Muscle layer of duodenum (tissue), 2 donors: ENCODE results near the gene INSYN2A.

Source experiments
- H3K27ac ChIP-seq: one replicate; pipeline ENCODE4 v1.7.0; 2013; ENCODE audit warnings: mild to moderate bottlenecking, low read length
- H3K27me3 ChIP-seq: one replicate; pipeline ENCODE4 v1.7.0; 2013; ENCODE audit warnings: low read depth, mild to moderate bottlenecking, control low read depth, low read length
- H3K36me3 ChIP-seq, 2 donors: one replicate each; pipeline ENCODE4 v1.7.0; 2013; ENCODE audit warnings: low read length in 2 of 2, control low read depth in 1 of 2, mild to moderate bottlenecking in 1 of 2; ENCODE audit not compliant: insufficient read depth in 2 of 2, control insufficient read depth in 1 of 2
- H3K4me1 ChIP-seq, 2 donors: one replicate each; pipeline ENCODE4 v1.7.0; 2013; ENCODE audit warnings: low read length in 2 of 2, mild to moderate bottlenecking in 2 of 2, control low read depth in 1 of 2, moderate library complexity in 1 of 2; ENCODE audit not compliant: insufficient read depth in 2 of 2, control insufficient read depth in 1 of 2
- H3K4me3 ChIP-seq, 2 donors: one replicate each; pipeline ENCODE4 v1.7.0; 2013; ENCODE audit warnings: low read length in 2 of 2, low read depth in 1 of 2, mild to moderate bottlenecking in 1 of 2
- H3K9me3 ChIP-seq, 2 donors: one replicate each; pipeline ENCODE4 v1.7.0; 2013; ENCODE audit warnings: low read length in 2 of 2, control low read depth in 1 of 2, mild to moderate bottlenecking in 1 of 2; ENCODE audit not compliant: control insufficient read depth in 1 of 2
- donor health status: healthy.

Gene INSYN2A

DNA sequence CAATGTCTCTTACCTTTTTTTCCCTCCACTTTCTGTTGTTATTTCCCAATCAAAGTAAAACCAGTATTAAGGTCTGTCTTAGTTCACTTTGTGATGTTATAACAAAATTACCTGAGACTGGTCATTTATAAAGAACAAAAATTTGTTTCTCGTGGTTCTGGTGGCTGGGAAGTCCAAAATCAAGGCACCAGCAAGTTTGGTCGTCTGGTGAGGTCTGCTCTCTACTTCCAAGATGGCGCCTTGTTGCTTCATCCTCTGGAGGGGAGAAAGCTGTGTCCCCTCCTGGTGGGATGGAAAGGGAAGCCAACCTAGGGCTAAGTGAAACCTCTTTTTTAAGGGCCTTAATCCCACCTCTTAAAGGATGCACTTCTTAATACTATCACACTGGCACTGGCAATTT is 22.3 kb upstream of the INSYN2A start:
- Histone ChIP-seq H3K4me3 (no peak overlapping the region), H3K27ac (no peak overlapping the region), H3K4me1 (no peaks in the 10 kb centered on the region), H3K36me3 (no peaks in the 10 kb centered on the region), H3K27me3 (no peaks in the 10 kb centered on the region), H3K9me3 (no peaks in the 10 kb centered on the region)

DNA sequence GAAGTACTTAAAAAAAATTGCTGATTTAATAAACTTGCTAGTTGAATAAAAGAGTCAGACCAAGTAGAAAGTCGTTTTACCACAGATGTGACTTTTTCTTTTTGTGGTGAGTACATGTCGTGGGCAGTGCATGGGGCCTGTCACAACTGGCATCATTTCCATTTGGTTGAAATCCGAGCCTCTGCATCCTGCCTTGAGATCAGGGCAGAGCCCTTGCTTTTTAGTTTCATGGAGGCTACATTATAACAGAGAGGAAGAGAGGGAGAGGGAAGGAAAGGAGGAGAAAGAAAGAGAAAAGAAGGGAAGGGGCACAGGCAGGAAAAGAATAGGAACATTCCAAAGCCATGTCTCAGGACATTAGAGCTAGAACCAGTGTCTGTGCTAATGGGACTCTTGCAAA is 20.4 kb upstream of the INSYN2A start:
- H3K9me3 ChIP-seq = no peaks in the 10 kb centered on the region
- no peak overlapping the region for H3K4me3 ChIP-seq
- no peaks in the 10 kb centered on the region for H3K4me1 ChIP-seq
- no peaks in the 10 kb centered on the region for H3K27me3 ChIP-seq
- no peak overlapping the region for H3K27ac ChIP-seq
- H3K36me3 ChIP-seq = no peaks in the 10 kb centered on the region

DNA sequence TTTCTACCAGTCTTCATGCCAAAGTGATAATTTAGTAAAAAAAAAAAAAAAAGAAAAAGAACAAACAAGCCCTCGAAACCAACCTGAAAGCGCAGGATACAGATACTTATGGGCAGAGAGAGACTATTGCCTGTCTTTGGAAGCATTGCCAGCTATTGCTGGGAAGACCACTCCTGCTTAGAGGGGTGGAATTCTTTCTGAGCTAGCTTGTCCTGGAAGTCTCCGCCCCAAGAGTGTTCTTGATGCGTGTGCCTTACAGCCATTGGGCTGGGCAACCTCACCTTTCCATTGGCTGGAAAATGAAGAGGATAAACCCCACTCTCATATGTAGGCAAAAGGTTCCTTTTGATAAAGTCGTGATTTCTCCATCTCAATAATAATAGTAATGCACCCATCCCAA is 19.9 kb upstream of the INSYN2A start:
- Histone ChIP-seq H3K27ac (no peak overlapping the region), H3K9me3 (no peaks in the 10 kb centered on the region), H3K4me1 (no peaks in the 10 kb centered on the region), H3K4me3 (no peak overlapping the region), H3K36me3 (no peaks in the 10 kb centered on the region), H3K27me3 (no peaks in the 10 kb centered on the region)

DNA sequence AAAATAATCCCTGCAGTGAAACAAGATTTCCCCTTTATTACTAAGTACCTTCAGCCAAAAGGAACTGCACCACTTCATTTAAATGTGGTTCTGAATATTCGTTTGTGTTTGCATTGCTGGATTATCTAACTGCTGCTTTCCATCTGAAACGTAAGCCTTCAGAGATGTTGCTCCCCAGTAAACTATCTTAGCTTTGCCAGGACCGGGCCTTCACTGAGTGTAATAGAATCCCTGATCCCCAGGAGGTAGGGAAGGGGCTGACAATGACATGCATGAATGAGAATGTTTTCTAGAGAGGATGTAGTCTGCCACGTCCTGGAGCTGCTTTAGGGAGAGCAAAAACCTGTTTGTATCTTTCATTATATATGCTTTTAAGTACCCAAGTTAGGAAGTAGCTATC is 19.5 kb upstream of the INSYN2A start:
- Histone ChIP-seq H3K4me3 (no peak overlapping the region), H3K27ac (no peak overlapping the region), H3K36me3 (no peaks in the 10 kb centered on the region), H3K4me1 (no peaks in the 10 kb centered on the region), H3K27me3 (no peaks in the 10 kb centered on the region), H3K9me3 (no peaks in the 10 kb centered on the region)

DNA sequence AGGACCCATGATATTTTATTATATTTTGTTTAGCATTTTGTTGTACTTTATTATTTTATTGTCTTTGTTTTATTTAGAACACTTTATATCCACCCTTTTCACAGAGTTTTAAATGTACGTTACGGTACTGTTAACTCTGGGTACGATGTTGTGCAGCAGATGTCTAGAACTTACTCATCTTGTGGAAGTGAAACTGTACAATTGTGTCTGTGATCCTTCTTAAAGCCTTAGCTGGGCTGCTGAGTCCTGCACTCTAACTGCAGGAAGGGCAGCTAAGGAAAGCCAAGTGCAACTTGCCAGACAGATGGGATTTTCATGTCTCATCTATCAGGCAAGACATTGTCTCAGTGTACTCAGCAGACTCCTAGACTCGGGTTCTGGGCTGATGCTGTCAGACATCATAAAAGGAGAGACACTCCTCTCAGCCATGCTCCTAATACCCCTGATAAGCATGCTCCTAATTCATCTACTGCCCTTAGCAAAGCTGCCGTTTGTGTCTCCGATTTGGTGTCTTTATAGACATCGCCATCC is 14.6 kb upstream of the INSYN2A start:
- Histone ChIP-seq H3K27ac (no peak overlapping the region), H3K4me3 (no peak overlapping the region), H3K9me3 (no peaks in the 10 kb centered on the region), H3K4me1 (no peaks in the 10 kb centered on the region), H3K27me3 (no peaks in the 10 kb centered on the region), H3K36me3 (no peaks in the 10 kb centered on the region)

DNA sequence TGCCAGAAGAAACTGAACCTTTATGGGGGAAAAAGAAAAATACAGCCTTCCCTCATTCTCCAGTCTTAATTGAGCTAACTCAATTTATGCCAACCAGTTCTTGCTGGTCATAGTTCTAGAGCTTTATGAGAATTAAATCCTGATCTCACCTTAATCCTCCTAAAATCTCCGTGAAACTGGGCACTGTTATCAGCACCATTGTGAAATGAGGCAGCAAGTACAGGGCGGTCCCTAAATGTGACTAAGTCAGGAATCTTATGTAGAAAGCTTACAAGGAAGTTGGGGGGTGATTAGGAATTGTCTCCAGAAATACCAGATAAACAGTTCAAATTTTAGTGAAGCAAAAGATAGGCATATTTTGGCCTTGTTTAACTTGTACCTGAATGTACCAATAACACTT is 10.7 kb upstream of the INSYN2A start:
- Histone ChIP-seq H3K4me3 (no peak overlapping the region), H3K4me1 (no peaks in the 10 kb centered on the region), H3K36me3 (peaks cover 0 to 12% of the 10 kb centered on the region in 2 donors), H3K27ac (no peak overlapping the region), H3K27me3 (no peaks in the 10 kb centered on the region), H3K9me3 (no peaks in the 10 kb centered on the region)

DNA sequence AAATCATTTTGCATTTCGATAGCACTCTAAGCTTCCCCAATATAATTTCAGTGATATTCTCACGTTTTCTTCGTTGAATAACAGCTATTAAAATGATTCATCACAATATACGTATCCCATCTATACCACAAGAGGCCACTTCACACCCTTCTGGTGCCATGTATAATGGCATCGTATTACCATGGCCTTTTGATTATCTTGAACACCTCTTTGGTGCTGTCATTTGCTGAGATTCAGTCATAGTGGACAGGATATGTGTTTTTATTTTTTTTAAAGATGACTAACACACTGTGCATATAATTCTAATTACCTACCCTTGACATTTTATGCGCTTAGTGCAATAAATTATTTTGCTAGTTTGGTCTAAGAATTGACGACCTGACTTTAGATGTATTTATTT is 6.7 kb upstream of the INSYN2A start:
- no peaks in the 10 kb centered on the region for H3K9me3 ChIP-seq
- H3K4me1 ChIP-seq = no peaks in the 10 kb centered on the region
- no peaks in the 10 kb centered on the region for H3K27me3 ChIP-seq
- no peak overlapping the region for H3K27ac ChIP-seq
- peaks cover 0 to 16% of the 10 kb centered on the region in 2 donors for H3K36me3 ChIP-seq
- no peak overlapping the region for H3K4me3 ChIP-seq

DNA sequence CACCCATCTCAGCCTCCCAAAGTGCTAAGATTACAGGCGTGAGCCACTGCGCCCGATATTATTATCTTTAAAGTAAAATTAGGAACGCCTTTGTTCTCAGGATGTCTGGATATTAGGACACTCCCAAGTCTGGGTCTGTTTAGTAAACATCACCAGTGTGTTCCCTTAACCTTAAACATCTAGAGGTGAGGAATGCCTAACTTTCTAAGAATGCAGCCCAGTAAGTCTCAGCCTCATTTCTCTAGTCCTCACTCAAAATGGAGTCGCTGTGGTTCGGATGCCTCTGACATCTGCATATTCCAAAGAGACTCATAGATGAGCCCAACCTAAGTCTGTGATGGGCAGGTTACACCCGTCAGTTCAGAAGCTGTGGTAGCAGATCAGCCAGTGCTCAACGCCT is 4.3 kb upstream of the INSYN2A start:
- H3K27ac ChIP-seq = no peak overlapping the region
- peaks cover 0 to 6% of the 10 kb centered on the region in 2 donors for H3K4me1 ChIP-seq
- H3K36me3 ChIP-seq = peaks cover 0 to 16% of the 10 kb centered on the region in 2 donors
- no peaks in the 10 kb centered on the region for H3K9me3 ChIP-seq
- H3K4me3 ChIP-seq = no peak overlapping the region
- H3K27me3 ChIP-seq = no peaks in the 10 kb centered on the region

DNA sequence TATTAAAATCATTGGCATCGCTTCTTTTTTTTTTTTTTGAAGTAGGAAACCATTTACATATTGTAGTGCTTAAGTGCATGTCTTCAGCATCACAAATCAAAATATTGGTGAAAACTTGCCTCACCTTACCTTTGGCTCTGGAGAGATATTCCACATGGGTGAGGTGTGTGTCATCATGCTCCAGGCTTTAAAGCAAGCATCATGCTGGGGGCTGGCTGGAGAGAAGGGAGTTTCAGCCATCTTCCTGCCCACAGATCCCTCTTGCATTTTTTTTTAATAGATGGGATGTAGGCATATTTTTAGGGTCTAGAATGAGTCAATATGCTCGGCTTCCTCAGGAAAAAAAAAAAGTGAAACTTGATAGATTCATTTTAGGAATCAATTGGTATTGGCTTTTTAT is 2.3 kb upstream of the INSYN2A start:
- no peaks in the 10 kb centered on the region for H3K9me3 ChIP-seq
- peaks cover 4% of the 10 kb centered on the region for H3K27me3 ChIP-seq
- H3K4me3 ChIP-seq = no peak overlapping the region
- H3K36me3 ChIP-seq = peaks cover 0 to 3% of the 10 kb centered on the region in 2 donors
- H3K27ac ChIP-seq = no peak overlapping the region
- H3K4me1 ChIP-seq = peaks cover 0 to 18% of the 10 kb centered on the region in 2 donors

DNA sequence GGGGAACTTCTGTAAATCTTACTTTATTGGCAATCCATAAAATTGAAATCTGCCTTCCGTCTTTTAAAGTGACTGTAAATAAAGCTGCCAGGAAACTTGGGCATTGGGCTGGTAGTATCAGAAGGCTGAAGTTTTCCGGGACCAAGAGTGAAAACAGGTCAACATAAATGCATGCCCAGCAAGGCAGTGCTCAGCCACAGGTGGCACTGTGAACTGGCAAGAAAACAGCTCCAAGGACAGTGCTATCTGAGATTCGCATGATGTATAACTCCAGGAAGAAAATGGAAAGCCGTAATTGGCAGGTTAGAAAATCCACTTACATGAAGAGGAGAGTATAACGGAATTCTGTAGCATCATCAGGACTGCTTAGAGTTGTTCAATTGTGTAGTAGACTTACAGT is 1.9 kb upstream of the INSYN2A start:
- H3K36me3 ChIP-seq = peaks cover 0 to 3% of the 10 kb centered on the region in 2 donors
- H3K9me3 ChIP-seq = no peaks in the 10 kb centered on the region
- H3K4me3 ChIP-seq = no peak overlapping the region
- H3K4me1 ChIP-seq = peaks cover 0 to 18% of the 10 kb centered on the region in 2 donors
- H3K27ac ChIP-seq = no peak overlapping the region
- peaks cover 4% of the 10 kb centered on the region for H3K27me3 ChIP-seq

DNA sequence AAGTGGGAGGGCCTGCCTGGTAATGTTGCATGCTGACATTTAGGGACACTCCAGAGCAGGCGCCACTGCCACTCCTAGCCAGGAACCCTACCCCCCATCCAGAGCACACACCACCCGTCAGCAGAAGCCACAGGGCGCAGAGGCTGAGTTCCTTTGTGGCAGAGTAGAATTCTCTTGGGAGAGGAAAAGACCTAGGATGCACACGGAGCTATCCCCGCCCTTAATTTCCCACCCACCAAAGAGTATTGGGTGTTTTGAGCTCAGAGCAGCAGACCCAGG is 702 bp upstream of the INSYN2A start:
- Histone ChIP-seq H3K27me3 (peaks cover 4% of the 10 kb centered on the region), H3K9me3 (no peaks in the 10 kb centered on the region), H3K27ac (no peak overlapping the region), H3K36me3 (peaks cover 0 to 3% of the 10 kb centered on the region in 2 donors), H3K4me3 (no peak overlapping the region), H3K4me1 (peaks cover 0 to 18% of the 10 kb centered on the region in 2 donors)

DNA sequence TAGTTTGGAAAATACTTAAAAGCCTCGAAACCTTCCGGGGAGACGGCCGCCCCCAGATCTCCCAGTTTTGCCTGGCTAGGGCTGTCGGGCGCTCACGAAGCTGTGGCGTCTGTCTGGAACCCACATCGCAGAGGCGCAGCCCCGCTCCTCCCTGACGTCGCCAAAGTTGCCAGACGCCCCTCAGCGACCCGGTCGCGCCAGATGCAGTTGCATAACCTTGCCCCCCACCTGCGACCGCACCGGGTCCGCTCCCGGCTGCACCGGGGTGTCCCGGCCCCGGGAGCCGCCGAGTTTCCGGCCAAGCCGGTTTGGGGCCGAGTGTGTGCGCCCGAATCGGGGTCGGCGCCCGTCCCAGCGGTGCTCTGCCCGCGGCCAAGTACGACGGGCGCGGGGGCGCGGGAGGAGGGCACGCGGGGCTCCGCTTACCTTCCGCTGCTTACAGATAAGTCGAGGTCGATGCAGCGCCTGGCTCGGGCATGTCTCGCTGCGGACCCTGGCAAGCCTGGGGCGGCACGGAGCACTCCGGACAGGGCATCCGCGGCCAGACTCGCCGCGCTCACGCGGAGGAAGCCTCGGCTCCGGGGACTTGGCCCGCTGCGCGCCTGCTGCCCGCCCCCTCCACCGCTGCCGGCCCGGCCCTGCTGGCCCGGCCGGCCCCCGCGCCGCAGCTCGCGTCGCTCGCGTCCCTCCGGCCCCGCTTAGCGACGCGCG is 665 bp downstream of the INSYN2A start:
- no peak overlapping the region for H3K27ac ChIP-seq

More for the DNA sequence above, 665 bp downstream of the INSYN2A start:
- Histone ChIP-seq H3K9me3 (no peaks in the 10 kb centered on the region), H3K27me3 (peaks cover 4% of the 10 kb centered on the region), H3K4me3 (peak overlapping the region in 1 of 2 donors; percentile 61), H3K36me3 (peaks cover 0 to 3% of the 10 kb centered on the region in 2 donors), H3K4me1 (peaks cover 0 to 18% of the 10 kb centered on the region in 2 donors)
